ENCODE measurements around the gene EXOC3L1.

EXOC3L1 gene

GRCh38 chr16:67147437-67148140 is 42.3 kb downstream of the EXOC3L1 start:
- no peak for DNase-seq

- DNase-seq, result no peak
Observed at GRCh38 chr16:67146523-67147357, 43.2 kb downstream of the EXOC3L1 start.

- DNase-seq, result no peak
Observed at GRCh38 chr16:67145746-67146145, 44.2 kb downstream of the EXOC3L1 start.

- no peak for DNase-seq
Observed at GRCh38 chr16:67144943-67145342, 45.0 kb downstream of the EXOC3L1 start.

DNA sequence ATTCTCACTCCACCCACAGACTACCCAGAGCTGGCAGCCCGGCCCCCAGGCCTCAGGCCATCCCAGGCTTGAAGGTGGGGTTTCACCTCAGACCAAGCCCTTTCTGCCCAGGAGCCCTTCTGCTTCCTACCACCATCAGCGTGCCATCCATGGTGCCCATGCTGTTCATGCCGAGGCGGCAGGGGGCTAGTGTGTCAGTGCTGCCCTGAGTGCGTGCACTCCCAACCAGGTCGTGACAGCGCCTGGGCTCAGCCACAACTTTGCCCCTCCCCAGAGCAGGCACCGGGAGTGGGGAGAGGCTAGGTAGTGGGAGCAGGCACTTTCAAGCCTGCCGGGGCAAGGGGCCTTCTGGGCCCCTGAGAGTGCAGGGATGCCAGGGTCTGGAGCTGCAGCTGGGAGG is 47.6 kb downstream of the EXOC3L1 start:
- DNase-seq, result no peak

GRCh38 chr16:67141391-67141790 is 48.5 kb downstream of the EXOC3L1 start:
- DNase-seq, result no peak

DNA sequence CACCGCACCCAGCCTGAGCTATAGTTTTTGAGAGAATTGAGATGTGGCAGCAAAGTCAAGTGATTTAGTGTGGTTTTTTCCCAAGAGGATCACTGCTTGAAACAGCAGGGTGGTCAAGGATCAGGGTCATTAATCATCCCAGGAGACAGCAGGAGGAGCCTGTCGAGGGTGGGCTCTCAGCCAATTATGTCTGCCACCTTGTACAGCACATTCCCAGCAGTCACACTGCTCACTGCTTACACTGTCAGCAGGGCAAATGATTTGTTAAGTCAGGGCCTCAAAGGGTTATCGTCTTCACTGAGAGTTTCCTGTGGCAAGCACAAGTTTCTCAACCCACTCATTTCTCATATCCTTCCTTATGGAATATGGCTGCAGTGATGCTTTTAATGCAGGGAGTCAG is 52.3 kb downstream of the EXOC3L1 start:
- no peak for DNase-seq

Measured in right kidney (tissue), 1 donor.